AG09309 (cell line): ENCODE data around the gene MCFD2.

Experiments
- DNase-seq: peaks from one replicate; pipeline ENCODE4 v3.0.0-alpha.2; 2010; ENCODE audit warnings: low read depth
- H3K4me3 ChIP-seq: 2 replicates; pipeline ENCODE4 v1.5.1; 2011; ENCODE audit warnings: mild to moderate bottlenecking, low read depth, low read length, moderate library complexity; ENCODE audit not compliant: control insufficient read depth
- TF ChIP-seq, protein P1 (sequence below): IDR thresholded peaks from 2 replicates; pipeline ENCODE4 v1.5.1; 2011; ENCODE audit warnings: mild to moderate bottlenecking, low read depth, low read length, inconsistent platforms; ENCODE audit not compliant: insufficient read depth, control insufficient read depth; ENCODE audit errors: missing control alignments

MCFD2 gene

DNA sequence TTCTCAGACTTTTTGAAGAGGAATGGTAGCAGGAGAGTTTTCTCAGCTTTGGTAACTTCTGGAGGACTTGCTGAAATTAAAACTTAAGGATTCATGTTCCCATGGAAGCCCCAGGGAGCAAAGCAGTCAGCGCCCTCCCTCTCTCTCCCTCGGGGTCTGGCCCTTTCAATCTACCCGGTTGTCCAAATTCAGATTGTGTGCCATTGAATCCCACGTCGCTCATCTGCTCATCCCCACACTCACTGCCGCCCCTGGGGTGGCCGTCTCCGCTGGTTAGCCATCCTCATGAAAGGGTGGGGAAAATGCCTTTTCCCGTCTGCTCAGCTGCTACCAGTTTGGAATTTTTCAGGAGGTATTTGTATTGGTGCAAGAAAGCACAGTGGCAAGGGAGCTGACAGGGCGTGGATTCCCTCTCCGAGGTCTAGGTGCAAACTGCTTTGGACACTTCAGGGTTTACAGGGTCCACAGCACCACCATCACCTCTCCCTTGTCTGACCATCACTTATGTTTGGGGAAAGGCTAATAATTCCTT is 27.1 kb downstream of the MCFD2 start:
- TF ChIP-seq, protein P1, sequence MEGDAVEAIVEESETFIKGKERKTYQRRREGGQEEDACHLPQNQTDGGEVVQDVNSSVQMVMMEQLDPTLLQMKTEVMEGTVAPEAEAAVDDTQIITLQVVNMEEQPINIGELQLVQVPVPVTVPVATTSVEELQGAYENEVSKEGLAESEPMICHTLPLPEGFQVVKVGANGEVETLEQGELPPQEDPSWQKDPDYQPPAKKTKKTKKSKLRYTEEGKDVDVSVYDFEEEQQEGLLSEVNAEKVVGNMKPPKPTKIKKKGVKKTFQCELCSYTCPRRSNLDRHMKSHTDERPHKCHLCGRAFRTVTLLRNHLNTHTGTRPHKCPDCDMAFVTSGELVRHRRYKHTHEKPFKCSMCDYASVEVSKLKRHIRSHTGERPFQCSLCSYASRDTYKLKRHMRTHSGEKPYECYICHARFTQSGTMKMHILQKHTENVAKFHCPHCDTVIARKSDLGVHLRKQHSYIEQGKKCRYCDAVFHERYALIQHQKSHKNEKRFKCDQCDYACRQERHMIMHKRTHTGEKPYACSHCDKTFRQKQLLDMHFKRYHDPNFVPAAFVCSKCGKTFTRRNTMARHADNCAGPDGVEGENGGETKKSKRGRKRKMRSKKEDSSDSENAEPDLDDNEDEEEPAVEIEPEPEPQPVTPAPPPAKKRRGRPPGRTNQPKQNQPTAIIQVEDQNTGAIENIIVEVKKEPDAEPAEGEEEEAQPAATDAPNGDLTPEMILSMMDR: no peak
- no peak overlapping the region for H3K4me3 ChIP-seq
- DNase-seq: no peak

DNA sequence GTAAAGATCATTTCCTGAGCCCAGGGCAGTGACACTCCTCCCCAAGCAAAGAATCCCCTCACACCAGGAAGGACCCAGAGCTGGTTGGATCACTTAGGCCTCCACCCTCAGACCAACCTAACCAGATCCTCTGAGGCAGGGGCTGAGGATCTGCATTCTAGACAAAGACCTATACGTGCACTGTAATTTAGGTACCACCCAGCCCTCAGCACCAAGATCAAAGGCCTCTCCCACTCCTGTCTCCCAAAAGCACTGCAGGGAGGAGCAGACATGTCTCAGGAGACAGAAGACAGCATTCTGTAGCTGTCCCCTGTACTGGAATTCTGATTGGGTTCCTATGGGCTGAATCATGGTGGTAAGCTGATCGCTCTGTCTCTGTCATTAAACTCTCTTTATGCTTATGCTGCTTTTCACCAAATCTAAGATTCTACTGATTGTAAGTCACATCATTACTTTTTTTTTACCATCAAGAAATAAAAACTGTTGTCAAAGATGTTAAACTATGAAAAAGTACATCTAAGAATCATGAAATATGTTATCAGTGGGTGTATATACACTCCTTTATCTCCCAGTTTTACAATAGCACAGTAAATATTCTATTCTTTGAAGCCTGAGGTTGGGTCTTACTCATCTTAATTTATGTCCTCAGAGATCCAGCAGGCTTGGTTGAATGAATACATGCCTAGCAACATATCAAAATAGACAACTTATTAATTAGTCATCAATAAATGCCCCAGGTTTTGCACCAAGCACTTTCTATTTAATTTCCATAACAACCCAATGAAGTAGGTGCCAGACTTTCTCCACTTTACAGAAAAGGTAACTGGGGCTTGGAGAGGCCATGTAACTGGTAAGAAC is 28.3 kb downstream of the MCFD2 start:
- DNase-seq: no peak
- H3K4me3 ChIP-seq: no peak overlapping the region
- TF ChIP-seq, protein P1: no peak

DNA sequence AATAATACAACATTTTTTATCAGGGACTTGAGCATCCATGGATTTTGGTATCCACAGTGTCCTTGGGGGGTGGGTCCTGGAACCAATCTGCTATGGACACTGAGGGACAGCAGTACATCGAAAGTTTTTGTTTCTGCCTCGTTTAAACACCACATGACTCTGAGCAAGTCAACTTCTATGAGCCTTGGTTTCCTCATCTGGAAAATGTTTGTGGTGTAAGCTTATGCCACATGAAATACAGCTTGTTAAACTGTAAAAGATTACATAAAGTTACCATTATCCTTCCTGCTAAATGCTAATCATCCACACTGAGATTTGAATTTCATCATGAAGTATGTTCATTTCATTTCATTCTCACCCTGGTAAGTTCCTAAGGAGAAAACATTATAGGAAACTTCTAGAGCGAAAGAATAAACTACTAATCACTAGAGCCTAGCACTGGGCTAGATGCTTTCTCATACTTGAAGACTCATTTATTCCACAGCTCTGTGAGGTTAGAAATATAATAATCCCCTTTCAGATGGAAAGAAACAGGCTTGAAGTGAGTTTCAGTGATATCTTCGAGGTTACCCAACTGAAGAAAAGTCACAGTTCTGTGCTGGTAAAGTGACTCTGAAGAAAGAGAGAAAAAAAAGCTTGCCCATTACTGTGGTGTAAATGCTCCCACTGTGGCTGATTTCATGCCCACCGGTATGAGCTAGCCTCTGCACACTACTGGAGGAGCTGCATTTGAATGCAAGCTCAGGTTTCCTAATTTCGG is 29.2 kb downstream of the MCFD2 start:
- TF ChIP-seq, protein P1: no peak
- DNase-seq: no peak
- no peak overlapping the region for H3K4me3 ChIP-seq

DNA sequence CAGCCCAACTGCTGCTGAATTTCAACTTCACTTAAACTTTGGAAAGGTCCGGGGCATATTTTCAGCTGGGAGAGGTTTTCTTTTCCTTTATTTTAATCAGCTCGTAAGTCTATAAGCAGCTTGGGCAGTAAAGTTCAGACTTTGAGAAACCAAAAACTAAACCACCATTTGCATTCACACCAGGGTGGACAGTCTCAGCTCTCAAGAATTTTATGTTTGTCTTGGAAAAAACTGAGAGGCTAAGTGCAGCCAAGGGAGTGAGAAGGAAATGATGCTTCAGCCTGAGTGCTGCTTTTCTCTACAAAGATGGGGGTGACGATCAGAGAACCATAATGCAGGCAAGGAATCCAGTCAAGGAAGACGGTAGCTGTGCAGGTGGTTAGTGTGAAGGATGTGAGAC is 30.2 kb downstream of the MCFD2 start:
- TF ChIP-seq, protein P1: no peak
- no peak for DNase-seq
- H3K4me3 ChIP-seq: no peak overlapping the region

DNA sequence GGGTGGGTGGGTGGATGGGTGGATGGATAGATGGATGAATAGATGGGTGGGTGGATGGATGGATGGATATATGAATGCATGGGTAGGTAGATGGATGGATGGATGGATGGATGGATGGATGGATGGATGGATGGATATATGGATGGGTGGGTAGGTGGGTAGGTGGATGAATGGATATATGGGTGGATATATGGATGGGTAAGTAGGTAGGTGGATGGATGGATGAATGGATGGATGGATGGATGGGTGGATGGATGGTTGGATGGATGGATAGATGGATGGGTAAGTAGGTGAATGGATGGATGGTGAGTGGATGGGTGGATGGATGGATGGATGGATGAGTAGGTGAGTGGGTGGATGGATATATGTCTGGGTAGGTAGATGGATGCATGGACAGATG is 36.1 kb downstream of the MCFD2 start:
- H3K4me3 ChIP-seq: no peak overlapping the region
- TF ChIP-seq, protein P1: no peak

DNA sequence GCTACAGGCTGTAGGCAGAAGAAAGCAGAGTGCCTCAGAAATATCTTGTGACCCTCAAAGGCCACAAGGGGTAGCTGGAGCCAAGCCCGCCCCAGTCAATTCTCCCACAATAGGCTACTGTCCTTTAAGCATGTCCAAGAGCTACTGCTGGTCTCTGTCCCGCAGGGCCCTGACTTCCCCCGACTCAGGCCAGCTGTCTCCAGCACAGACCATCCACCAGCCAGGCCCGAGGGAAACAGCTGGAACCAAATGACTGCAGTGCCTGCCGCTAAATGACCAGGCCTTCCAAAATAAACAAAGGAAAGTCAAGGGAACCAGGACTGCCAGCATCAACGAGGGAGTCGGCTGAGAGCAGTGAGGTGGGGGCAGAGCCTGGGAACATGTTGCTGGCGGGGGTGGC is 36.7 kb downstream of the MCFD2 start:
- no peak for DNase-seq
- no peak overlapping the region for H3K4me3 ChIP-seq
- TF ChIP-seq, protein P1: no peak

More for the DNA sequence above, 36.1 kb downstream of the MCFD2 start:
- DNase-seq: no peak
